K562 (cell line): ENCODE measurements around the gene BICDL1. TPM values are rescaled to one million over a fixed set of nuclear protein-coding genes. Genes with fewer than 3 reads are reported as not detected.

ENCODE experiments used
- CBX1 ChIP-seq: sonication (generic); IDR thresholded peaks from 2 replicates; pipeline ENCODE4 v1.6.1; 2016; ENCODE audit warnings: antibody characterized with exemption, low read depth, mild to moderate bottlenecking
- EHMT2 ChIP-seq: fragments of 450-650 bp; IDR thresholded peaks from 2 replicates; pipeline ENCODE4 v1.6.1; 2018; ENCODE audit warnings: antibody characterized with exemption
- TAF1 ChIP-seq: IDR thresholded peaks from 2 replicates; pipeline ENCODE4 v1.6.1; 2011; ENCODE audit warnings: mild to moderate bottlenecking, low read length, moderate library complexity; ENCODE audit not compliant: insufficient read depth, control insufficient read depth, severe bottlenecking; ENCODE audit errors: extremely low read depth
- ZEB2 ChIP-seq: fragments of 450-650 bp; IDR thresholded peaks from 2 replicates; pipeline ENCODE4 v1.6.1; 2016
- ZFP30 ChIP-seq: fragments of 250-450 bp; sonication (Bioruptor Pico); IDR thresholded peaks from 2 replicates; pipeline ENCODE4 v1.8.0; 2022; ENCODE audit warnings: moderate library complexity, mild to moderate bottlenecking, inconsistent platforms, borderline replicate concordance
- ZNF57 ChIP-seq: fragments of 450-650 bp; formaldehyde crosslinking; IDR thresholded peaks from 2 replicates; pipeline ENCODE4 v1.4.0; 2020; ENCODE audit warnings: mild to moderate bottlenecking, moderate library complexity
- polyA plus RNA-seq, 8 experiments: library from polyadenylated mRNA; depleted of rRNA in 4 of 8; stranded (reverse) in 5 of 8; unstranded in 3 of 8; fragments of >200 nt; fragmentation: Nextera tagmentation in 2 of 8; fragmentation: Illumina TruSeq in 1 of 8; extraction: Ambion mirVana in 2 of 8; extraction: Trizol in 1 of 8; gene quantifications; 2 replicates each; pipeline versions ENCODE4 v1.2.1 to v1.2.3, GENCODE V29; 2011 to 2014; ENCODE audit warnings: inconsistent platforms in 1 of 8, missing spikeins in 1 of 8
- total RNA-seq, 7 experiments: library from RNA; depleted of rRNA in 6 of 7; stranded (reverse); fragments of >200 nt in 6 of 7; fragmentation: Illumina TruSeq in 2 of 7; extraction: Trizol in 2 of 7; gene quantifications; 2 replicates each; pipeline versions ENCODE4 v1.2.1 to v1.2.3, GENCODE V29; 2011 to 2021; ENCODE audit warnings: low replicate concordance in 1 of 7
- TF ChIP-seq, protein P1 (sequence below), 2 experiments: fragments of 450-650 bp in 1 of 2; sonication (generic) in 1 of 2; formaldehyde crosslinking in 1 of 2; IDR thresholded peaks; 2 replicates each; pipeline versions ENCODE4 v1.7.1 to v1.9.0; 2016 to 2022; ENCODE audit warnings: inconsistent platforms in 1 of 2, mild to moderate bottlenecking in 1 of 2, missing genetic modification reagents in 1 of 2
- TF ChIP-seq, protein P2 (sequence below): fragments of 250-450 bp; sonication (Bioruptor Pico); IDR thresholded peaks from 2 replicates; pipeline ENCODE4 v1.8.0; 2021; ENCODE audit warnings: moderate library complexity, mild to moderate bottlenecking, inconsistent platforms

Gene BICDL1
- total and polyA plus RNA-seq, 9 of the 15 experiments (the other 6 are each of a cell fraction or from before 2014, with no cell fraction given): 0.06 to 2.0 (median 0.58) TPM

GRCh38 chr12:120067084-120067869, 78.2 kb downstream of the BICDL1 start (continued):
- TF ChIP-seq, protein P1, sequence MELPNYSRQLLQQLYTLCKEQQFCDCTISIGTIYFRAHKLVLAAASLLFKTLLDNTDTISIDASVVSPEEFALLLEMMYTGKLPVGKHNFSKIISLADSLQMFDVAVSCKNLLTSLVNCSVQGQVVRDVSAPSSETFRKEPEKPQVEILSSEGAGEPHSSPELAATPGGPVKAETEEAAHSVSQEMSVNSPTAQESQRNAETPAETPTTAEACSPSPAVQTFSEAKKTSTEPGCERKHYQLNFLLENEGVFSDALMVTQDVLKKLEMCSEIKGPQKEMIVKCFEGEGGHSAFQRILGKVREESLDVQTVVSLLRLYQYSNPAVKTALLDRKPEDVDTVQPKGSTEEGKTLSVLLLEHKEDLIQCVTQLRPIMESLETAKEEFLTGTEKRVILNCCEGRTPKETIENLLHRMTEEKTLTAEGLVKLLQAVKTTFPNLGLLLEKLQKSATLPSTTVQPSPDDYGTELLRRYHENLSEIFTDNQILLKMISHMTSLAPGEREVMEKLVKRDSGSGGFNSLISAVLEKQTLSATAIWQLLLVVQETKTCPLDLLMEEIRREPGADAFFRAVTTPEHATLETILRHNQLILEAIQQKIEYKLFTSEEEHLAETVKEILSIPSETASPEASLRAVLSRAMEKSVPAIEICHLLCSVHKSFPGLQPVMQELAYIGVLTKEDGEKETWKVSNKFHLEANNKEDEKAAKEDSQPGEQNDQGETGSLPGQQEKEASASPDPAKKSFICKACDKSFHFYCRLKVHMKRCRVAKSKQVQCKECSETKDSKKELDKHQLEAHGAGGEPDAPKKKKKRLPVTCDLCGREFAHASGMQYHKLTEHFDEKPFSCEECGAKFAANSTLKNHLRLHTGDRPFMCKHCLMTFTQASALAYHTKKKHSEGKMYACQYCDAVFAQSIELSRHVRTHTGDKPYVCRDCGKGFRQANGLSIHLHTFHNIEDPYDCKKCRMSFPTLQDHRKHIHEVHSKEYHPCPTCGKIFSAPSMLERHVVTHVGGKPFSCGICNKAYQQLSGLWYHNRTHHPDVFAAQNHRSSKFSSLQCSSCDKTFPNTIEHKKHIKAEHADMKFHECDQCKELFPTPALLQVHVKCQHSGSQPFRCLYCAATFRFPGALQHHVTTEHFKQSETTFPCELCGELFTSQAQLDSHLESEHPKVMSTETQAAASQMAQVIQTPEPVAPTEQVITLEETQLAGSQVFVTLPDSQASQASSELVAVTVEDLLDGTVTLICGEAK (IDR thresholded peaks at IDR 0.05): no peak
- TF ChIP-seq, protein P1 (CRISPR knock-in tag; IDR thresholded peaks at IDR 0.05): no peak
- TF ChIP-seq EHMT2: no peak
- TF ChIP-seq, protein P2, sequence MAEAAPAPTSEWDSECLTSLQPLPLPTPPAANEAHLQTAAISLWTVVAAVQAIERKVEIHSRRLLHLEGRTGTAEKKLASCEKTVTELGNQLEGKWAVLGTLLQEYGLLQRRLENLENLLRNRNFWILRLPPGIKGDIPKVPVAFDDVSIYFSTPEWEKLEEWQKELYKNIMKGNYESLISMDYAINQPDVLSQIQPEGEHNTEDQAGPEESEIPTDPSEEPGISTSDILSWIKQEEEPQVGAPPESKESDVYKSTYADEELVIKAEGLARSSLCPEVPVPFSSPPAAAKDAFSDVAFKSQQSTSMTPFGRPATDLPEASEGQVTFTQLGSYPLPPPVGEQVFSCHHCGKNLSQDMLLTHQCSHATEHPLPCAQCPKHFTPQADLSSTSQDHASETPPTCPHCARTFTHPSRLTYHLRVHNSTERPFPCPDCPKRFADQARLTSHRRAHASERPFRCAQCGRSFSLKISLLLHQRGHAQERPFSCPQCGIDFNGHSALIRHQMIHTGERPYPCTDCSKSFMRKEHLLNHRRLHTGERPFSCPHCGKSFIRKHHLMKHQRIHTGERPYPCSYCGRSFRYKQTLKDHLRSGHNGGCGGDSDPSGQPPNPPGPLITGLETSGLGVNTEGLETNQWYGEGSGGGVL (CRISPR knock-in tag): no peak
- TF ChIP-seq ZFP30 (CRISPR knock-in tag): no peak
- TF ChIP-seq CBX1: no peak
- TF ChIP-seq ZEB2: no peak
- TF ChIP-seq ZNF57 (CRISPR knock-in tag): no peak
- no peak for TF ChIP-seq TAF1
